GM12873 (cell line): ENCODE measurements around the gene CGREF1.

Experiments used
- TF ChIP-seq, protein P1 (sequence below): IDR thresholded peaks from 2 replicates; pipeline ENCODE4 v1.5.1; 2012; ENCODE audit warnings: low read depth, mild to moderate bottlenecking, moderate library complexity, low read length, control low read depth; ENCODE audit not compliant: insufficient read depth; ENCODE audit errors: missing control alignments

The CGREF1 gene

DNA sequence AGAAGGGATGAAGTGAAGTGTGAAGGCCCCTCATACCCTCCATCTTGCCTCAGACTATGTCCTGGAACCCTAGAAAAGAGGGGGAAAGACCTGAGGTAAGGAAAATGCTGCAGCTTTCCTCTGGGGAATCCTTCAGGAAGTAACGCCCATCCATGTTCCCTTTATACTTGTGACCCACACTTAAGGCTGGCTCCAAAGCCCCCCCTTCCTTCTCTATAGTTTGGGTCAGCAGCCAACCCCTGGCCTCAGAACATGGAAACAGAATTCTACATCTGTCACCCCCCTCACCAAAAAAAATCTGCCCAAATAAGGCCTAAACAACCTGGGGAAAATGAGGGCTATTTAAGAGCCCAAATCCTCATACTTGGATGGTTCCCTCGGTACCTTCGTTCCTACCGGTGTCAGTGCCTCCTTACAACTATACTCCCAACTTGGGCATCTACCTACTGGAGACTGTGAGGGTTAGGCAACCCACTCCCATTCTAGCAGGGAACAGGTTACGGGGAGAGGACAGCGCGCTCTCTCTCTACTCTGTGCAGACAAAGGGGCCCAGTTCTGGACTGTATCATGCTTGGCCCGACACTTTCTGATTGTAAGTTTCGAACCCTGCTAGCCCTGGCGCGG lies 48.2 kb downstream of the CGREF1 start:
- TF ChIP-seq, protein P1, sequence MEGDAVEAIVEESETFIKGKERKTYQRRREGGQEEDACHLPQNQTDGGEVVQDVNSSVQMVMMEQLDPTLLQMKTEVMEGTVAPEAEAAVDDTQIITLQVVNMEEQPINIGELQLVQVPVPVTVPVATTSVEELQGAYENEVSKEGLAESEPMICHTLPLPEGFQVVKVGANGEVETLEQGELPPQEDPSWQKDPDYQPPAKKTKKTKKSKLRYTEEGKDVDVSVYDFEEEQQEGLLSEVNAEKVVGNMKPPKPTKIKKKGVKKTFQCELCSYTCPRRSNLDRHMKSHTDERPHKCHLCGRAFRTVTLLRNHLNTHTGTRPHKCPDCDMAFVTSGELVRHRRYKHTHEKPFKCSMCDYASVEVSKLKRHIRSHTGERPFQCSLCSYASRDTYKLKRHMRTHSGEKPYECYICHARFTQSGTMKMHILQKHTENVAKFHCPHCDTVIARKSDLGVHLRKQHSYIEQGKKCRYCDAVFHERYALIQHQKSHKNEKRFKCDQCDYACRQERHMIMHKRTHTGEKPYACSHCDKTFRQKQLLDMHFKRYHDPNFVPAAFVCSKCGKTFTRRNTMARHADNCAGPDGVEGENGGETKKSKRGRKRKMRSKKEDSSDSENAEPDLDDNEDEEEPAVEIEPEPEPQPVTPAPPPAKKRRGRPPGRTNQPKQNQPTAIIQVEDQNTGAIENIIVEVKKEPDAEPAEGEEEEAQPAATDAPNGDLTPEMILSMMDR: no peak

- TF ChIP-seq, protein P1: no peak
Observed at GRCh38 chr2:27069961-27070618, 48.8 kb downstream of the CGREF1 start.

DNA sequence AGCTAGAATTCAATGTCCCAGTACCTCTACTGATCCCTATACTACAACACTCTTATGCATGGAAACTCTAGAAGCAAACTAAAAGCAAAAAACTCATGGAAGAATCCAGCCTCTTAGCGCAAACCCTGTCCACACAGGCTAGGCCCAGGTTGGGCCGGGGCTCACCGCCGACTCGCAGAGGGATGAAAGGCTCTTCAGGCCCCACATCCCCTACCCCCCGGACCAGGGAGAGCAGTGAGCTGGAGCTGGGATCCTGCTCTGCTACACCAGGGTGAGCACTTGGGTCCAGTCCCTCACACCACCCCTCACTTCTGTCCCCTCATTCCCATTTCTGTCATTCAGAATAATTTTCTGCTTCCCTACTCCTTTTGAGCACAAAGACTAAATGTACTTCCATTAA lies 49.5 kb downstream of the CGREF1 start:
- TF ChIP-seq, protein P1: no peak

DNA sequence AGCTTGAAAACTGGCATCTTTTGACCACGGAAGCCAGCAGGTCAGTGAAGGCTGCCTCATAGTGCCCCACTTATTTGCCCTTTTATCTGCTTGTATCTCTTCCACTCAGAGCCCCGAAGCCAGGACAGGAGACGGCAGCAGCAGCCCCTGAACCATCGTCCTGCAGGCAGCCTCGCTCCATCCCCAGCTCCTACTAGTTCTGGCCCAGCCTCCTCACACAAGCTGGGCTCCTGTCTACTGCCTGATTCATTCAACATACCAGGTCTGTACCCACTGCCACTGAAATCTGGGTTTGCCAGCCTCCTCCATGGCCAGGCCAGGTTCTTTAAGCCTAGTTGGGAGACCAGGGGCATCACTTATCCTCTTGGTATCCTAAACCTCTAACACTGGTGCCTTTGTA lies 51.5 kb downstream of the CGREF1 start:
- TF ChIP-seq, protein P1: no peak

- TF ChIP-seq, protein P1: no peak
Observed at GRCh38 chr2:27065128-27065527, 53.8 kb downstream of the CGREF1 start.

GRCh38 chr2:27060323-27060722 lies 58.6 kb downstream of the CGREF1 start:
- TF ChIP-seq, protein P1: no peak

GRCh38 chr2:27059141-27059820 lies 59.6 kb downstream of the CGREF1 start:
- TF ChIP-seq, protein P1: no peak
